GM12875 (cell line): ENCODE data around the gene SPATA9.
"Not testable (repeated sequence)": the region's sequence is repeated elsewhere in the genome, so short reads cannot be mapped to it uniquely, and the experiment has no call there.

Experiments
- H3K4me3 ChIP-seq: one replicate; pipeline ENCODE4 v1.5.1; 2011; ENCODE audit warnings: low read depth, low read length, control low read depth
- CTCF ChIP-seq: IDR thresholded peaks from 2 replicates; pipeline ENCODE4 v1.5.1; 2011; ENCODE audit warnings: low read depth, mild to moderate bottlenecking, control low read depth, inconsistent platforms, low read length, moderate library complexity, borderline replicate concordance; ENCODE audit not compliant: insufficient read depth

The SPATA9 gene

GRCh38 chr5:95647886-95648860 lies 34.6 kb downstream of the SPATA9 start:
- H3K4me3 ChIP-seq = no peak overlapping the region
- no peak for TF ChIP-seq CTCF

- peak within 1 kb of the TSS; percentile 51 for H3K4me3 ChIP-seq
- TF ChIP-seq CTCF = no peak
Measured at GRCh38 chr5:95646569-95647431, 36.0 kb downstream of the SPATA9 start, which contains the start of gene RFESD. Gene RFESD, plus strand, starts transcription at chr5:95646777. Its CDS starts 5,495 bp downstream, at chr5:95652272.

- not testable (repeated sequence) for H3K4me3 ChIP-seq
Measured at GRCh38 chr5:95646226-95646568, 36.6 kb downstream of the SPATA9 start.

- no peak overlapping the region for H3K4me3 ChIP-seq
Measured at GRCh38 chr5:95644351-95645042, 38.3 kb downstream of the SPATA9 start.

GRCh38 chr5:95643152-95643551 lies 39.6 kb downstream of the SPATA9 start:
- no peak for TF ChIP-seq CTCF
- H3K4me3 ChIP-seq = no peak overlapping the region

More at GRCh38 chr5:95644351-95645042, 38.3 kb downstream of the SPATA9 start:
- peak; percentile 52; the same call in 1 of the 2 replicates for TF ChIP-seq CTCF

- no peak for TF ChIP-seq CTCF
- H3K4me3 ChIP-seq = no peak overlapping the region
Measured at GRCh38 chr5:95641741-95642220, 41.0 kb downstream of the SPATA9 start.

- TF ChIP-seq CTCF = no peak
- no peak overlapping the region for H3K4me3 ChIP-seq
Measured at GRCh38 chr5:95638632-95639031, 44.2 kb downstream of the SPATA9 start.
